IgD-negative memory B cell (primary cell): Measurements from ENCODE around the gene OTOGL. TPM values are rescaled to one million over a fixed set of nuclear protein-coding genes. Genes with fewer than 3 reads are reported as not detected.
"Not testable (repeated sequence)": the region's sequence is repeated elsewhere in the genome, so short reads cannot be mapped to it uniquely, and the experiment has no call there.

ENCODE experiments used
- H3K27ac Mint-ChIP-seq, 3 donors: one replicate each; pipeline ENCODE4 v1.8.0; 2020 to 2022; ENCODE audit warnings: mild to moderate bottlenecking in 3 of 3, mixed read lengths in 3 of 3, moderate library complexity in 1 of 3
- H3K27me3 Mint-ChIP-seq: one replicate; pipeline ENCODE4 v1.8.0; 2021; ENCODE audit warnings: mixed read lengths
- H3K36me3 Mint-ChIP-seq: one replicate; pipeline ENCODE4 v1.8.0; 2020; ENCODE audit warnings: mild to moderate bottlenecking, mixed read lengths
- H3K4me1 Mint-ChIP-seq, 3 donors: one replicate each; pipeline ENCODE4 v1.8.0; 2020 to 2022; ENCODE audit warnings: mixed read lengths in 3 of 3, mild to moderate bottlenecking in 1 of 3
- H3K4me3 Mint-ChIP-seq, 4 donors: one replicate each; pipeline ENCODE4 v1.8.0; 2020 to 2022; ENCODE audit warnings: mild to moderate bottlenecking in 4 of 4, mixed read lengths in 4 of 4, moderate library complexity in 3 of 4
- H3K9me3 Mint-ChIP-seq, 3 donors: one replicate each; pipeline ENCODE4 v1.8.0; 2020 to 2021; ENCODE audit warnings: mixed read lengths in 3 of 3, mild to moderate bottlenecking in 1 of 3
- polyA plus RNA-seq: library from polyadenylated mRNA; unstranded; fragments of 300-500 nt; fragmentation: Illumina TruSeq; gene quantifications from one replicate; pipeline ENCODE4 v1.2.3, GENCODE V29; 2021

Gene OTOGL
- polyA plus RNA-seq, 1 donor from 2014 or later = not detected

DNA sequence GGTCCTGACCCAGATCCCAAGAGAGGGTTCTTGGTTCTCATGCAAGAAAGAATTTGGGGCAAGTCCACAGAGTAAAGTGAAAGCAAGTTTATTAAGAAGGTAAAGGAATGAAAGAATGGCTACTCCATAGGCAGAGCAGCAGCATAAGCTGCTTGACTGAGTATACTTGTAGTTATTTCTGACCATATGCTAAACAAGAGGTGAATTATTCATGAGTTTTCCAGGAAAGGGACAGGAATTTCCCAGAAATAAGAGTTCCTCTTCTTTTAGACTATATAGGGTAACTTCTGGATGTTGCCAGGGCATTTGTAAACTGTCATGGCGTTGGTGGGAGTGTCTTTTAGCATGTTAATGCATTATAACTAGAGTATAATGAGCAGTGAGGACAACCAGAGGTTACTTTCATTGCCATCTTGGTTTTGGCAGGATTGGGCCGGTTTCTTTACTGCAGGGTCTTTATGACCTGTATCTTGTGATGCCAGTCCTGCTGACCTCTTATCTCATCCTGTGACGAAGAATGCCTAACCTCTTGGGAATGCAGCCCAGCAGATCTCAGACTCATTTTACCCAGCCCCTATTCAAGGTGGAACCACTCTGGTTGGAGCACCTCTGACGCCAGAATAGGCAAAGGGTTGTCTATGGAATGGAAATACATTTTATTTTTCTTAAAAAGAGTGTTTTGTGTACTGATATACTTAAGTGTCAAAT, 113.8 kb downstream of the OTOGL start:
- H3K4me3 Mint-ChIP-seq = no peak overlapping the region
- H3K9me3 Mint-ChIP-seq = no peaks in the 10 kb centered on the region
- H3K36me3 Mint-ChIP-seq = no peaks in the 10 kb centered on the region
- peaks cover 3% of the 10 kb centered on the region for H3K27me3 Mint-ChIP-seq
- H3K4me1 Mint-ChIP-seq = no peaks in the 10 kb centered on the region
- H3K27ac Mint-ChIP-seq = no peak overlapping the region

DNA sequence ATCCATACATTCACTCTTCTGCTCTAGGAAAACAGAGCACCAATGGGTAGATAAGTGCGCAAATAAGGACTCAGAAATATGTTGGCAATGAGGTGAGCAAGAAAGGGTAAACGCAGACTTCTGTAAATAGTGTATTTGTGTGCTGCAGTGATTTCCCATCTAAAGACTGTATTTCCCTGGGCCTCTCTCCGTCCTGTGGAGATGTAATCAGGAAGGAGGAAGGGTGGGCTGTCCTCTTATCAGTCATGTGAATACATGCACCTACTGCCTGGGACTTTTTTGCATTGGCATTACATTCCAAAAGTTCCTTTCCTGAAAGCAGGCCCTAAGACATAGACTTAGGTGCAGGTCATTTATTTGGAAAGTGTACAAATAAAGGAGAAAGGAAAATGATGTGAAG, 114.5 kb downstream of the OTOGL start:
- peaks cover 3% of the 10 kb centered on the region for H3K27me3 Mint-ChIP-seq
- no peaks in the 10 kb centered on the region for H3K36me3 Mint-ChIP-seq
- H3K27ac Mint-ChIP-seq = no peak overlapping the region
- H3K9me3 Mint-ChIP-seq = no peaks in the 10 kb centered on the region
- H3K4me1 Mint-ChIP-seq = no peaks in the 10 kb centered on the region
- H3K4me3 Mint-ChIP-seq = no peak overlapping the region

DNA sequence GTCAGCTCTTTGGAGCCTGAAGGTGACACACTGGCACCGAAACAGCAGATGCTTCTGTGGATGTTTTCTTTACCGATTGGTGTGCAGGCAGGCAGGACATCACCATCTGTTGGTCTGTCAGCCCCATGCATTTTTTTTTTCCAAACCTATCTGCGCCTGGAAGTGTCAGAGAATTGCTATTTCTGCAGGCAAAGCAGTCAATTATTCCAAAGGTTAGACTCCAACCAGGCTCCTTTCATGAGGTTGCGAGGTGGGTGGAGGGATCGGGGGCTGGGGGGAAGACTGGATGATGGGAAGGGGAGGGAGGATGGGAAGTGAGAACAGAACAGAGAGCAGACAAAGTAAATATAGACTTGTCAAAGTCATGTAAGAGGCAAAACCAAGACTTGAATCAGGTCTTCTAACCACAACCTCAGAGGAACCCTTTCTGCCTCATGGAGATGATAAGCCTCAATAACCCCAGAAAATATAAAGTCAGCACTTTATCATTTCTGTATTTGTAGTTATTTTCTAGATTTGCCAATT, 117.7 kb downstream of the OTOGL start:
- Mint-ChIP-seq H3K9me3 (no peaks in the 10 kb centered on the region), H3K4me3 (no peak overlapping the region), H3K27ac (no peak overlapping the region), H3K27me3 (peaks cover 3% of the 10 kb centered on the region), H3K36me3 (peaks cover 1% of the 10 kb centered on the region), H3K4me1 (no peaks in the 10 kb centered on the region)

DNA sequence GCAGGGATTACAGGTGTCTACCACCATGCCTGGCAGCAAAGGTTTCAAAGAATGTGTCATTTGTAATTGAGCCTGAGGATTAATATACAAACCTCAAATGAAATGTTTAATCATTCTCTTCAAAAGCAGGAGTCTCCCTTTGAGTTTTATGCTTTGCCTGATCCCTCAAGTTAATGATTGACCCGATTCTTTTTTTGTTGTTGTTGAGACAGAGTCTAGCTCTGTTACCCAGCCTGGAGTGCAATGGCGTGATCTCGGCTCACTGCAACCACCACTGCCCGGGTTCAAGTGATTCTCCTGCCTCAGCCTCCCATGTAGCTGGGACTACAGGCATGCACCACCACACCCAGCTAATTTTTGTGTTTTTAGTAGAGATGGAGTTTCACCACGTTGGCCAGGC, 119.6 kb downstream of the OTOGL start:
- not testable (repeated sequence) for H3K36me3 Mint-ChIP-seq, H3K4me1 Mint-ChIP-seq, H3K4me3 Mint-ChIP-seq, H3K9me3 Mint-ChIP-seq, H3K27me3 Mint-ChIP-seq, H3K27ac Mint-ChIP-seq

DNA sequence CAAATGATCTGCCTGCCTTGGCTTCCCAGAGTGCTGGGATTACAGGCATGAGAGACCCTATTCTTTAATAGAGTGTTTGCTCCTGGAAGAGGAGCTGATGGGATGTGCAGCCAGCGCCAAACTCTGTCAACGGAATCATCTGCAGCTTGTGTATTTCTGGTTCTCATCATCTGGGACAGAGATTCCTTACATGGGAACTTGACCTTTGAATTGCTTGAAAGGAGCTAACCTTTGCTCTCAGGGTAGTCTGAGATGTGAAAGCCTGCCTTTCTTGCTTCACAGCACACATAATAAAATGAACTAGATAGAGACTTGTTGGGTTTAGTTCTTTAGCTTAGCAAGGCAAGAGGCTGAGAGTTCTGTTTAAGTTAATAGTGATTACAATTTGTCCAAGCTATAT, 120.0 kb downstream of the OTOGL start:
- Mint-ChIP-seq H3K36me3 (peaks cover 1% of the 10 kb centered on the region), H3K27ac (no peak overlapping the region), H3K4me3 (no peak overlapping the region), H3K9me3 (no peaks in the 10 kb centered on the region), H3K27me3 (peaks cover 3% of the 10 kb centered on the region), H3K4me1 (no peaks in the 10 kb centered on the region)

DNA sequence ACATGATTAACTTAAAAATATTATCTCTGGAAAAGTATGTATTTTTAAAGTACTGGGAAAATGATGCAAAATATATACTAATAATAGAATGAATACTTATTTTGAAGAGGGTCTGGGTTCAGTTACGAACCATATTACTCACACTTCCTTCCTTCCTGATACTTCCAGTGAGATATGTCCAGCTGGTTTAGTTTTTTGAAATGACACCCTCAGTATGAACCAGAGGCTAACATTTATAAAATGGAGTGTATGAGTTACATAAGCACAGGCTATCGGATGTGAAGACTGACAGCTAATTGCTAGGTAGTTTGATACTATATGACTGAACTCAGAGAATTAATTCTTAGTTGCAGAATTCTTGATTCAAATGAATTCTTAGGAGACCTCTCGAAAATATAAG, 122.9 kb downstream of the OTOGL start:
- H3K27me3 Mint-ChIP-seq = peaks cover 3% of the 10 kb centered on the region
- no peak overlapping the region for H3K4me3 Mint-ChIP-seq
- H3K36me3 Mint-ChIP-seq = peaks cover 1% of the 10 kb centered on the region
- no peak overlapping the region for H3K27ac Mint-ChIP-seq
- no peaks in the 10 kb centered on the region for H3K4me1 Mint-ChIP-seq
- H3K9me3 Mint-ChIP-seq = no peaks in the 10 kb centered on the region

DNA sequence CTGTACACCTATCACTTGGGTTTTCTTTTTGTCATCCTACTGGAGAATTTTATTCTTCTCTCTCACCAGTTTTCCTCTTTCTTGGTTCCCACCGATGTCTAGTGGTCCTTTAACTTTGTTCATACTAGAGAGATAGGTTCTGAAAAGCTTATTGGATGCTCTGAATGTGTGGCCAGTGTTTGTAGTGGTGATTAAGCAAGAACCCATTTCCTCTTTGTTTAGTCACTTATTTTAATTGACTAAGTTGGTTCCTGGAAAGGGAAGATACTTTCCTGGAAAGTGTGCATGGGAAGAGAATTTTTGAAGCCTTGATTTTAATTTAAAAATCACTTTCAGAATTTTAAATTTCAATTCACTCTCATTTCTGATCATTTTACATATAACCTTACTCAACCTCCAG, 127.2 kb downstream of the OTOGL start:
- no peak overlapping the region for H3K27ac Mint-ChIP-seq
- H3K4me1 Mint-ChIP-seq = no peaks in the 10 kb centered on the region
- peaks cover 1% of the 10 kb centered on the region for H3K36me3 Mint-ChIP-seq
- no peak overlapping the region for H3K4me3 Mint-ChIP-seq
- H3K27me3 Mint-ChIP-seq = peaks cover 3% of the 10 kb centered on the region
- H3K9me3 Mint-ChIP-seq = peaks cover 0 to 2% (median 0%) of the 10 kb centered on the region in 3 donors

DNA sequence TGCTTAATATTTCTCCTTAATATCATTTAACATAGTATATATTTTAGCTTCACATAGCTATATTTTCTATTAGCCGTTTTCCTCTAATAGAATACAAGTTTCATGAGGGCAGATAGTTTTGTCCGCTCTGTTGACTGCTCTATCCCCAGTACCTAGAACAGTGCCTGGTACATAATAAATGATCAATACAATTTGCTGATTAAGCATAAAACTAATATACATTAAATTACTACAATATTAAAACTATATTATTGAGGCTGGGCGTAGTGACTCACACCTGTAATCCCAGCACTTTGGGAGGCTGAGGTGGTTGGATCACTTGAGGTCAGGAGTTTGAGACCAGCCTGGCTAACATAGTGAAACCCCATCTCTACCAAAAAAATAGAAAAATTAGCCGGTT, 128.6 kb downstream of the OTOGL start:
- peak overlapping the region in 1 of 3 donors; percentile 91 for H3K27ac Mint-ChIP-seq
- not testable (repeated sequence) for H3K9me3 Mint-ChIP-seq, H3K27me3 Mint-ChIP-seq, H3K4me1 Mint-ChIP-seq, H3K36me3 Mint-ChIP-seq
- H3K4me3 Mint-ChIP-seq = peak overlapping the region in 1 of 4 donors; percentile 60

DNA sequence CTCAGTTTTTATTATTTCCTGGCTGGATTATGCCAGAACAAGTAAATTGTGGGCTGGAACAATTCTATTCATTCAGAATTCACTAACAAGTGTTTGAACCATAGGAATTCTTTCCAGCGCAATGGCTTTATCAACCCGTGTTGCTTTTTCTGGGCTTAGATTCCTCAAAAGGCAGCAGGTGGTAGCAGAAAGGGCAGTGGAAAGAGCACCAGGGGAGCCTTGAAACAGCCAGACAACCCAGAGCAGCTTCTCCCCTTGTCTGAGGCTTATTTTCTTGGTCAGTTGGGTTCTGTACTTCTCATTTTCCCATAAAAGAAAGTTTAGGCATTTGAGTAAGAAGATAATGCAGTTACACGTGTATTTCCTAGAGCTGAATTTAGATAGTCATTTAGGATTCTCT, 130.7 kb downstream of the OTOGL start:
- peaks cover 3% of the 10 kb centered on the region for H3K27me3 Mint-ChIP-seq
- peaks cover 0 to 2% (median 0%) of the 10 kb centered on the region in 3 donors for H3K9me3 Mint-ChIP-seq

DNA sequence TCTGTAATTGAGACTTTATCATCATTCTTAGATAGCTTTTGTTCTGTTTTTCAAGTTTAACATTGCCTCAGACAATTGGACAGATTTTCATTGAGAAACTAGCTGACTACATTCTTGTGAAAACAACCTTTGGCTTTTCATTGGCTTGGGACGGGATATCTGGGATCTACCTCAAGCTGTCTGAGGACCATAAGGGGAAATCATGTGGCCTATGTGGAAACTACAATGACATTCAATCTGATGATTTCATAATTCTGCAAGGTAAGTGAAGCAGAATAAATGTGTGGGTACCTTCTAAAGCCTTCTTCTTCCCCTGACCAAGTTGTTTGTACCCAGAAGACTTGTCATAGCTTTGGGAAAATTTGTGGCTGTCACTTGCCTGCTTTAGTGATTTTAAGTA, 133.5 kb downstream of the OTOGL start:
- H3K9me3 Mint-ChIP-seq = no peaks in the 10 kb centered on the region
- no peak overlapping the region for H3K27ac Mint-ChIP-seq
- no peak overlapping the region for H3K4me3 Mint-ChIP-seq
- H3K27me3 Mint-ChIP-seq = no peaks in the 10 kb centered on the region
- H3K4me1 Mint-ChIP-seq = no peaks in the 10 kb centered on the region
- H3K36me3 Mint-ChIP-seq = no peaks in the 10 kb centered on the region

More for the DNA sequence above, 130.7 kb downstream of the OTOGL start:
- no peak overlapping the region for H3K4me3 Mint-ChIP-seq
- H3K36me3 Mint-ChIP-seq = no peaks in the 10 kb centered on the region
- no peak overlapping the region for H3K27ac Mint-ChIP-seq
- H3K4me1 Mint-ChIP-seq = no peaks in the 10 kb centered on the region

DNA sequence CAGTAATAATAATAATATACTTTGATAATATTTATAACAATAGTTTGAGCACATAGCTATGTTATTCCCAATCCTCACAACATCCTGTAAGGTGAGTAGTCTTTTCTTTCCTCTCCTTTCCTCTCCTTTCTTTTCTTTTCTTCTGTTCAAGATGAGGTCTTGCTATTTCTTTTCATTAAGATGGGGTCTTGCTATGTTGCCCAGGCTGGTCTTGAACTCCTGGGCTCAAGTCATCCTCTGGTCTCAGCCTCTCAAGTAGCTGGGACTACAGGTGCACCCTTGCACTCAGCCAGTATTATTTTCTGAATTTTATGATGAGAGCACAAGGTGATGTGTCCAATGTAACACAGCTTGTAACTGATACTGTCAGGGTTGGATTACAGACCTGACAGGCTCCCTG, 134.6 kb downstream of the OTOGL start:
- Mint-ChIP-seq H3K27ac (no peak overlapping the region), H3K4me1 (no peaks in the 10 kb centered on the region), H3K9me3 (no peaks in the 10 kb centered on the region), H3K27me3 (no peaks in the 10 kb centered on the region), H3K4me3 (no peak overlapping the region), H3K36me3 (no peaks in the 10 kb centered on the region)

DNA sequence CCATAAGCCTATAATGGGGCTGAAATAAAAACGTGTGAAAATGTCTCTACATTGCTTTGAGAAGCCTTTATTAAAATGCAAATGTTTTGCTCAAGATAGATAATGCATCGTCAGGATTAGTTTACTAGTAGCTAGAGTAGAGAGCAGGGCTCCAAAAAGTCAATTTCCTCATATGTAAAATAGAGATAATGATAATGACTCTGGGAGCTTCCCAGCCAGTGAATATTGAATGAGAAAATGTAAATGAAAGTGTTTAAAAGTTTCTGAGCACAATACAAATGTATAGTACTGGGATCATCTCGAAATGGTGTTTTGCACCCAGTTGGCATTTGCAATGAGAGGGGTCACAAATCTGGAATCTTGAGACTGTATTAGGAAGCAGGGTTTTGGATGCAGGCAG, 135.3 kb downstream of the OTOGL start:
- H3K27ac Mint-ChIP-seq = no peak overlapping the region
- H3K4me3 Mint-ChIP-seq = no peak overlapping the region
- H3K4me1 Mint-ChIP-seq = no peaks in the 10 kb centered on the region

DNA sequence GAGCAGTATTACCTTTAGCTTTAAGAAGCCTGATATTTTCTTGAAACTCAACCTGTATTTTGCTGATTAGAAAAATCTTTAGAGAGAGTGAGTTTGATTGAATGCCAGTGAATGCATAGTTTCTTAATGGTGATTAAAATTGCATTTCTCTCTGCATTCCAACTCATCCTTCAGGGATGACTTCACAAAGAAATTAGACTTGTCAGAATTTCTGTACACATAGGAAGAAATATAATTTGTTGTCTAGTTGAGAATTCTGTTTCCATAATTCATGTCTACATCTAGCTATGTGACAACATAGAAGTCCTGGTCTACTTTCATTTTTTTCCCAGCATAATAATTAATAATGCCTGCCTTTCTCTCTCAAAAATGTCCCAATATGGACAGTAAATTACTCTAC, 136.6 kb downstream of the OTOGL start:
- H3K4me1 Mint-ChIP-seq = no peaks in the 10 kb centered on the region
- no peak overlapping the region for H3K27ac Mint-ChIP-seq
- H3K9me3 Mint-ChIP-seq = peaks cover 0 to 5% (median 0%) of the 10 kb centered on the region in 3 donors
- H3K36me3 Mint-ChIP-seq = no peaks in the 10 kb centered on the region
- no peak overlapping the region for H3K4me3 Mint-ChIP-seq
- no peaks in the 10 kb centered on the region for H3K27me3 Mint-ChIP-seq

More for the DNA sequence above, 135.3 kb downstream of the OTOGL start:
- H3K27me3 Mint-ChIP-seq = no peaks in the 10 kb centered on the region
- H3K9me3 Mint-ChIP-seq = peaks cover 0 to 2% (median 0%) of the 10 kb centered on the region in 3 donors
- H3K36me3 Mint-ChIP-seq = no peaks in the 10 kb centered on the region

DNA sequence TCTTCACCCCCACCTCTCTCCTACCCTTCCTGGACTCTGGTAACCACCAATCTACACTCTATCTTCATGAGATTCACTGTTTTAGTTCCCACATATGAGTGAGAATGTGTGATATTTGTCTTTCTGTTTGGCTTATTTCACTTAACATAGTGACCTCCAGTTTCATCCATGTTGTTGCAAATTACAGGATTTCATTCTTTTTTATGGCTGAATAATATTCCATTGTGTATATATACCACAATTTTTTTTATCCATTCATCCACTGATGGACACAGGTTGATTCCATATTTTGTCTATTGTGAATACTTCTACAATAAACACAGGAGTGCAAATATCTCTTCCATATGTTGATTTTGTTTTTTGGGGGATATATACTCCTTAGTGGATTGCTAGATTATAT, 140.5 kb downstream of the OTOGL start:
- Mint-ChIP-seq H3K4me3 (no peak overlapping the region), H3K4me1 (no peaks in the 10 kb centered on the region), H3K27ac (no peak overlapping the region), H3K36me3 (no peaks in the 10 kb centered on the region), H3K27me3 (no peaks in the 10 kb centered on the region), H3K9me3 (peaks cover 0 to 5% (median 0%) of the 10 kb centered on the region in 3 donors)

DNA sequence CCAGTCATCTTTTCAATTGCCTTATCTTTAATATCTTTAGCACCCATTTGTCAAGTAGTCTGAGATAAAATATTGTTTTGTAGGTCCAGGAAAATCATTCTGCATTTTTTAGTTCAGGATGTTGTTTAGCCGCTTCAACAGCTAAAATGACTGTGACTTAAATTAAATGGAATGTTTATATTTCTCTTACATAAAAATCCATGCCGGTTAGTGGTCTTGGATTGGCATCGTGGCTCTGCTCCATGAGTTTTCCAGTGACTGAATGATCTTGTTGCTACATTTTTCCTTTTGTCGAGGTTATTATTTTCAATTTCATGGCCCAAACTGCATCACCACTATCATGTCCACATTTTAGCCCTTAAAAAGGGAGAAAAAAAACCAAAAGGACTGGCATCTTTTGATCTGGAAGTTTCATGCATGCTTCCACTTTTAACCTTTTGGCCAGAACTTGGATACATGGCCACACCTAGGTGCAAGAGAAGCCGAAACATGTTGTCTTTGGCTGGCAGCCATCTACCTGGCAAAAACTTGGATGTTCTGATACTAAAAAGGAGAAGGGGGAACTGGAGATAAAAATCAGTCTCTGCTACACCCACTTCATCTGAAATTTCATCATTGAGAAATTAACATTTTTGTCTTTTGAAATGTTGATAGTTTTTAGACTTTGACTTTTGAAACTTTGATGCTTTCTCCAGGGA, 142.4 kb downstream of the OTOGL start:
- H3K9me3 Mint-ChIP-seq = peaks cover 0 to 5% (median 0%) of the 10 kb centered on the region in 3 donors
- no peak overlapping the region for H3K27ac Mint-ChIP-seq
- no peak overlapping the region for H3K4me3 Mint-ChIP-seq
- no peaks in the 10 kb centered on the region for H3K36me3 Mint-ChIP-seq
- no peaks in the 10 kb centered on the region for H3K4me1 Mint-ChIP-seq
- H3K27me3 Mint-ChIP-seq = no peaks in the 10 kb centered on the region

DNA sequence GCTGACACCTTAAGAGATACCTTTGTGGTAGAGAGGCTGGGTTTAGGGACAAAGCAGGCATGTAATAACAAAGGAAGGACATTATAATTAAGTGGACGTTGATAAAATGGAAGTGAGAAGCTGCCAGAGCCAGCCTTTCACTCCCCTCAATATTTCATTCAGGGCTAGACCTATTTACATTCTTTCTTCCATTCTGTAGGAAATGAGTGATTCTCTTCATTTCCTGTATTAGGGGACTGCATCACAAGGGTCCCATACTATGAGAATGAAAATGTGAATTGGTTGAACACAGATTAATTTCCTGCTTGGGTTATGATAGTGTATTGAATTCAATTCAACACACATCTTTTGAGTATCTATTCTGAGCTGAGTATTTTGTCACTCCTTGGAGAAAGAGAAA, 143.0 kb downstream of the OTOGL start:
- H3K36me3 Mint-ChIP-seq = no peaks in the 10 kb centered on the region
- H3K27ac Mint-ChIP-seq = no peak overlapping the region
- no peaks in the 10 kb centered on the region for H3K27me3 Mint-ChIP-seq

More for the DNA sequence above, 143.0 kb downstream of the OTOGL start:
- H3K4me1 Mint-ChIP-seq = no peaks in the 10 kb centered on the region
- no peak overlapping the region for H3K4me3 Mint-ChIP-seq
- H3K9me3 Mint-ChIP-seq = peaks cover 0 to 5% (median 0%) of the 10 kb centered on the region in 3 donors
